DND-41 (cell line): ENCODE data around the gene PEPD.

Experiments
- EZH2 ChIP-seq: IDR thresholded peaks from 3 replicates; pipeline ENCODE4 v1.6.1; 2012; ENCODE audit warnings: borderline replicate concordance, low read depth, mild to moderate bottlenecking, moderate library complexity, low read length, inconsistent platforms; ENCODE audit not compliant: severe bottlenecking
- TF ChIP-seq, protein P1 (sequence below): IDR thresholded peaks from 2 replicates; pipeline ENCODE4 v1.5.1; 2012; ENCODE audit warnings: borderline replicate concordance, low read length, moderate library complexity, mild to moderate bottlenecking; ENCODE audit not compliant: poor library complexity, severe bottlenecking; ENCODE audit errors: extremely low read depth

DNA sequence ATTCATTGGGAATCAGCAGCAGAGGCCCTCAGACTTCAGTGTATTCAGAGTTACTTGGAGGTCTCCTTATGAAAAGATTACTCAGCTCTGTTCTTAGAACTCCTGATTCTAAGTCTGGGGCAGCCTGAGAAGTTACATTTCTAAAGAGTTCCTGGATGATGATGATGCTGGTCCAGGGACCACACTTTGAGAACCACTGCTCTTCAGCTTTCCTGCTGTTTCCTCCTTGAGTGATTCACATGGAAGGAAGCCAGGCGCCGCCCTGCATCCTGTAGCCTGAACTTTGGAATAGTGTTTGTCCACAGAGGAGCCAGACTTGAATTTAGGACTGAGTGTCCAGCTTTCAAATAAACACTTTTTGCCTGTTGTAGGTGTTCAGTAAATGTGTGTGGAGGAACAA, 145.2 kb downstream of the PEPD start:
- TF ChIP-seq, protein P1, sequence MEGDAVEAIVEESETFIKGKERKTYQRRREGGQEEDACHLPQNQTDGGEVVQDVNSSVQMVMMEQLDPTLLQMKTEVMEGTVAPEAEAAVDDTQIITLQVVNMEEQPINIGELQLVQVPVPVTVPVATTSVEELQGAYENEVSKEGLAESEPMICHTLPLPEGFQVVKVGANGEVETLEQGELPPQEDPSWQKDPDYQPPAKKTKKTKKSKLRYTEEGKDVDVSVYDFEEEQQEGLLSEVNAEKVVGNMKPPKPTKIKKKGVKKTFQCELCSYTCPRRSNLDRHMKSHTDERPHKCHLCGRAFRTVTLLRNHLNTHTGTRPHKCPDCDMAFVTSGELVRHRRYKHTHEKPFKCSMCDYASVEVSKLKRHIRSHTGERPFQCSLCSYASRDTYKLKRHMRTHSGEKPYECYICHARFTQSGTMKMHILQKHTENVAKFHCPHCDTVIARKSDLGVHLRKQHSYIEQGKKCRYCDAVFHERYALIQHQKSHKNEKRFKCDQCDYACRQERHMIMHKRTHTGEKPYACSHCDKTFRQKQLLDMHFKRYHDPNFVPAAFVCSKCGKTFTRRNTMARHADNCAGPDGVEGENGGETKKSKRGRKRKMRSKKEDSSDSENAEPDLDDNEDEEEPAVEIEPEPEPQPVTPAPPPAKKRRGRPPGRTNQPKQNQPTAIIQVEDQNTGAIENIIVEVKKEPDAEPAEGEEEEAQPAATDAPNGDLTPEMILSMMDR = no peak
- no peak for TF ChIP-seq EZH2
